Activated naive CD4-positive, alpha-beta T cell treated with anti-CD3 and anti-CD28 coated beads, Interleukin-2, amount 50 U/mL, for 72 hours (primary cell): Measurements from ENCODE around the gene PIGO. TPM values are rescaled to one million over a fixed set of nuclear protein-coding genes. Genes with fewer than 3 reads are reported as not detected.

Source experiments
- ATAC-seq, 2 donors: fragments of 150-1000 bp; cut with Tn5 transposase; 2 replicates each; pipeline ENCODE4 v1.10.0; 2021; ENCODE audit warnings: mild to moderate bottlenecking in 2 of 2, moderate library complexity in 2 of 2
- DNase-seq, 2 donors: peaks; one replicate each; pipeline ENCODE4 v3.0.0; 2021 to 2022; ENCODE audit warnings: low spot score in 2 of 2
- H3K27ac Mint-ChIP-seq, 2 donors: one replicate each; pipeline ENCODE4 v1.8.0; 2022; ENCODE audit warnings: mild to moderate bottlenecking in 2 of 2, mixed read lengths in 2 of 2
- H3K36me3 Mint-ChIP-seq, 2 donors: one replicate each; pipeline ENCODE4 v1.8.0; 2022; ENCODE audit warnings: mixed read lengths in 2 of 2
- H3K9me3 Mint-ChIP-seq, 2 donors: one replicate each; pipeline ENCODE4 v1.8.0; 2022; ENCODE audit warnings: mixed read lengths in 2 of 2
- total RNA-seq, 2 donors: library from RNA; stranded (reverse); gene quantifications; one replicate each; pipeline ENCODE4 v1.2.3, GENCODE V29; 2022

Gene PIGO
- total RNA-seq, 2 donors from 2014 or later = 13.0 to 20.3 TPM

GRCh38 chr9:35079426-35080341 is 16.7 kb downstream of the PIGO start, which contains the start of gene FANCG:
TSS of gene FANCG (minus strand) at chr9:35079942. CDS start at chr9:35079524, 418 bp downstream.
- Mint-ChIP-seq H3K9me3 (no peaks in the 10 kb centered on the region), H3K36me3 (peaks cover 40 to 47% of the 10 kb centered on the region in 2 donors), H3K27ac (peak within 1 kb of the TSS; percentile 99)
- peak; percentile 91 to 95 for ATAC-seq
- peak; percentile 77 to 92 for DNase-seq

GRCh38 chr9:35079041-35079425 is 17.4 kb downstream of the PIGO start:
- ATAC-seq (peak in 1 of 2 donors; percentile 21), DNase-seq (no peak)
- no peaks in the 10 kb centered on the region for H3K9me3 Mint-ChIP-seq
- H3K36me3 Mint-ChIP-seq = peaks cover 46 to 47% of the 10 kb centered on the region in 2 donors
- H3K27ac Mint-ChIP-seq = peak overlapping the region; percentile 92 to 99

DNA sequence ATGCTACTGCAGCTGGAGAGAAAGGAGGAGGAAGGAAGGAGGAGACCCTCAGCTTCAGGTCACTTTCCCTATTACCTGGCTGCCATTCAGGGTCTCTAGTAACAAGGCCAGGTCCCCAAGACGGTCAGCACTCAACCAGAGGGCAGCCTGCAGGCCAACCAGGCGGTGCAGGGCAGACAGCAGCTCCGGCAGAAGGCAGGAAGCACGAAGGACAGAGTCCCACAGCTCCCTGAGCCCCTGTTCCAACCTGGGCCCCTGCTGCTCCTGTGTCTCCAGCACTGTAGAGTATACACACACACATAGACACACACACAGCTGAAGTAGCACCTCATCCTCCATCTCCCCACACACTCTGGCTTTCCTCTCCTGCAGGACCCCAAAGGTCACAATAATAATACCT is 18.3 kb downstream of the PIGO start:
- DNase-seq (no peak), ATAC-seq (no peak)
- Mint-ChIP-seq H3K9me3 (no peaks in the 10 kb centered on the region), H3K36me3 (peaks cover 47 to 55% of the 10 kb centered on the region in 2 donors), H3K27ac (peak overlapping the region; percentile 92 to 99)

DNA sequence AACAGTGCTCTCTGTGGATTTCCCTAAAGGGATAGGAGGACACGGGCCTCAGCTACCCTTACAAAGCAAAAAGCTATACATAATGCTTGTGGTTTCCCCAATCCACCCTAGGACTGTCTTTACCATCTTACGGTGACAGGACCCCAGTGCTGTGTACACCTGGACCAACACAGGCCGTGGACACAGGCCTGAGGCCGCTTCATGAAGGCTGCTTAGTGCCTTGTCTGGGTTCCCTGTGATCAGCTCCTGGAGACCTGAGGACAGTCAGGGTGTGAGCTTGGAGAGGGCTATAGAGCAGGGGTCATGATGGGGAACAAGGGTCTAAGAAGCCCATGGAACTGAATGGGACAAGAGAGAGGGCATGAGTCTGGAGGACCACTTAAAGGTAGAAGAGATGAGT is 19.5 kb downstream of the PIGO start:
- H3K36me3 Mint-ChIP-seq = peaks cover 53 to 59% of the 10 kb centered on the region in 2 donors
- DNase-seq = no peak
- ATAC-seq = no peak
- no peak overlapping the region for H3K27ac Mint-ChIP-seq
- no peaks in the 10 kb centered on the region for H3K9me3 Mint-ChIP-seq

GRCh38 chr9:35075358-35075757 is 21.0 kb downstream of the PIGO start:
- no peaks in the 10 kb centered on the region for H3K9me3 Mint-ChIP-seq
- no peak for ATAC-seq
- no peak for DNase-seq
- H3K36me3 Mint-ChIP-seq = peaks cover 66 to 73% of the 10 kb centered on the region in 2 donors
- H3K27ac Mint-ChIP-seq = no peak overlapping the region

- Mint-ChIP-seq H3K36me3 (peaks cover 64 to 74% of the 10 kb centered on the region in 2 donors), H3K27ac (no peak overlapping the region), H3K9me3 (no peaks in the 10 kb centered on the region)
Observed at GRCh38 chr9:35074791-35075190, 21.6 kb downstream of the PIGO start.

GRCh38 chr9:35074141-35074540 is 22.2 kb downstream of the PIGO start:
- ATAC-seq = no peak
- no peak for DNase-seq
- Mint-ChIP-seq H3K36me3 (peaks cover 58 to 73% of the 10 kb centered on the region in 2 donors), H3K27ac (no peak overlapping the region), H3K9me3 (no peaks in the 10 kb centered on the region)

More at GRCh38 chr9:35074791-35075190, 21.6 kb downstream of the PIGO start:
- DNase-seq (no peak), ATAC-seq (no peak)

DNA sequence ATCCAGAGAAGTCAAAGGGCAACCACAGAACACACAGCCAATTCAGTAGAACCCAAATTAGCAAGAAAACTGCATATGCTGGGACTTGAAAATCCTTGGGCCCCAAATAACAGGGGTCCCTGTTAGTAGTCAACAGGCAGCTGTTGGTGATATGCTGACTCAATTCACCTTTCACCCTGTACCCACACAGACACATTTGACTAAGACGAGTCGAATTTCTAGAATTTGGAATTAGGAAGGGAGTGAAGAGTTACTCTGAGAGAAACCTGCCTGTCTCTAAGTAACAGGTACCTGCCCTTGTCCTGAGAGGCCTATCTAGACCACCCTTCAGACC is 23.1 kb downstream of the PIGO start:
- peaks cover 50 to 72% of the 10 kb centered on the region in 2 donors for H3K36me3 Mint-ChIP-seq
- DNase-seq (peak in 1 of 2 donors; percentile 19), ATAC-seq (peak in 1 of 2 donors; percentile 21)
- H3K27ac Mint-ChIP-seq = peak overlapping the region; percentile 94 to 97
- no peaks in the 10 kb centered on the region for H3K9me3 Mint-ChIP-seq

- Mint-ChIP-seq H3K9me3 (no peaks in the 10 kb centered on the region), H3K27ac (peak within 1 kb of the TSS; percentile 94 to 99), H3K36me3 (peaks cover 50 to 72% of the 10 kb centered on the region in 2 donors)
- peak; percentile 88 to 91 for ATAC-seq
- DNase-seq = peak; percentile 93 to 99
Observed at GRCh38 chr9:35072461-35073278, 23.7 kb downstream of the PIGO start, which contains the start of gene VCP. TSS of gene VCP (minus strand) at chr9:35072625. CDS start at chr9:35072353, 272 bp downstream.

GRCh38 chr9:35071814-35072460 is 24.5 kb downstream of the PIGO start:
- DNase-seq = peak; percentile 69 to 83
- H3K36me3 Mint-ChIP-seq = peaks cover 50 to 72% of the 10 kb centered on the region in 2 donors
- peak; percentile 66 to 68 for ATAC-seq
- H3K27ac Mint-ChIP-seq = peak overlapping the region; percentile 94 to 99
- no peaks in the 10 kb centered on the region for H3K9me3 Mint-ChIP-seq

DNA sequence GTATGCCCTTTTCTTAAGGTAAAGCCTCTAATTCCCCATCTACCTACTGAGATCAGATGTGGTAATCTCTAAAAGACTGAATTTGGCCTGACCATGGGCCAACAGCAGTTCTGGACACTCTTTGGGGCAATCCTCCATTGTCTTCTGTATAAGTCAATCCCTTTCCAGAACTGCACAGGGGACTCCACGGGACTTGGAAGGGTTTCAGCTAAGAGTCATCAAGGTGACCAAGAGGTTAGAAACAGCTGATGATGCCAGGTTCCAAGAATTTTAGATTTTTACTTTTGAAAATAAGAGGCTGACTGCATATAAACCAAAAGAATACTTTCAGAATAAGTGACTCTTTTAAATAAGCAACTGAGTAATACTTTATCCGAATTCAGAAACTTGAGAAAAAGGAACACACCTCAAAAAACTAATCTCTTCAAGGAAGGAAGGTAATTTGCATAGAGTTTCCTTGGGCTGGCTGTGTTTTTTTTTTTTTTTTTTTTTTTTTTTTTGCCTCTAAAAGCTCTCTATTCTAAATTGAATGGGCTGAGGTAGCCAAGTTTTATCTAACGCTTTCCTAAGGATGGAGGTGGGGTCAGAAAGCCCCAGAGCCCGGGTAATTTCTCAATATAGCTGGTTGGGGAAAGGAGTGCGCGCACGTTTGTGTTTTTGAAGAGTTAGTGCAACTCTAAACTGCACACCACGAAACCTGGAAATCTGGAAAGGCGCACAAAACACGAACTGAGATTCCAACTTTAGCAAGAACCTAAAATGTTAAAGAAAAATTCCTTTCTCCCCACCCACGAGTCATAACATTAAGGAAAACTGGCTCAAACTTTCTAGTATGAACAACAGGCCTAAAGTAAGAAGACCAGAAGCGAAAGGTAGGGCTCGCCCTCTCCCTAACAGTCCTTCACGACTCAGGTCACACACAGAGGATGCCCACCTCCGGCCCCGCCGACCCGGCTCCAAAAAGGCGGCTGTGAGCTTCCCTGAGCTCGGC is 25.3 kb downstream of the PIGO start:
- Mint-ChIP-seq H3K36me3 (peaks cover 52 to 73% of the 10 kb centered on the region in 2 donors), H3K27ac (peak overlapping the region; percentile 94 to 99), H3K9me3 (no peaks in the 10 kb centered on the region)
- ATAC-seq = no peak
- DNase-seq = no peak

GRCh38 chr9:35069020-35069419 is 27.4 kb downstream of the PIGO start:
- ATAC-seq (no peak), DNase-seq (no peak)
- peak overlapping the region in 1 of 2 donors; percentile 64 for H3K27ac Mint-ChIP-seq
- peaks cover 41 to 57% of the 10 kb centered on the region in 2 donors for H3K36me3 Mint-ChIP-seq
- H3K9me3 Mint-ChIP-seq = no peaks in the 10 kb centered on the region

GRCh38 chr9:35067056-35067455 is 29.3 kb downstream of the PIGO start:
- H3K27ac Mint-ChIP-seq = peak overlapping the region; percentile 64 to 92
- DNase-seq (no peak), ATAC-seq (no peak)
- no peaks in the 10 kb centered on the region for H3K9me3 Mint-ChIP-seq
- peaks cover 47 to 56% of the 10 kb centered on the region in 2 donors for H3K36me3 Mint-ChIP-seq

DNA sequence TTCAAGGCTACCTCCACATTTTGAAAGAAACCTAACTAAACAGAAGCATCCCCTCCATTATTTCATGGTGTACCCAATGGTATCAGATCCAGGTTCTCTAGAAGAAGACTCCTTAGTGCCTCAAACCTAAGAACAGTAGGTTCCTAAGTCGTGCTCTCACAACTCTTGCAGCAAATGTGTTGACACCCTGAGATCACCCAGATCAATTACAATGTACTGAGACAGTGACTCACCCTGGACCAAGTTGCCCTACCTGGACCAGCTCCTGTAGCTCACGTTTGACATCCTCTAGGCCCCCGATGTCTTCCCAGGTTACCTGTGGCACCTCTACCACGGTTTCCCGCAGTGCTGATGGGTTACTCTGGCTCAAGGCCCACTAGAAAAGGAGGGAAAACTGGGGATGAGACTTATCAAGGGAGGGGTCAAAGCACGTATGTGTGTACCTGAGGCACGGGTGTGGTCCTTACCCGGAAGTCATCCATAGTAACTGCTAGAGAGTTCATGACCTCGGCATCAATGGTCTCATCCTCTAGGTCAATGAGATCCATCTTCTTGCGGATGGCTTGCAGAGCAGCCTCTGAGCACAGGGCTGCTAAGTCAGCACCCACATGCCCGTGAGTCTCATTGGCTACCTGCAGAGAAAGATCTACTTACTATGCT is 35.7 kb downstream of the PIGO start:
- peaks cover 52 to 57% of the 10 kb centered on the region in 2 donors for H3K36me3 Mint-ChIP-seq
- H3K27ac Mint-ChIP-seq = peak overlapping the region in 1 of 2 donors; percentile 84
- ATAC-seq = no peak
- no peaks in the 10 kb centered on the region for H3K9me3 Mint-ChIP-seq
- DNase-seq = no peak

DNA sequence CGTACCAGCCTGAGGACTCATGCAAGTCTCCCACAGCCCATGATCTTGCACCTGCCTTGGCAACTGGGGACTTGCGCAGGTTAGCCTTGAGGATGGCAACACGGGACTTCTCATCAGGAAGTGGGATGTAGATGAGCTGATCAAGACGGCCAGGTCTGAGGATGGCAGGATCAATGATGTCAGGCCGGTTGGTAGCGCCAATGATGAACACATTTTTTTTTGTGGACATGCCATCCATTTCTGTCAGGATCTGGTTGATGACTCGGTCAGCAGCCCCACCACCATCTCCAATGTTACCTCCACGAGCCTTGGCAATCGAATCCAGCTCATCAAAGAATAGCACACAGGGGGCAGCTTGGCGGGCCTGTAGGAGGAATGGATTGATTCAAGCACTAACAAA is 37.0 kb downstream of the PIGO start:
- H3K9me3 Mint-ChIP-seq = no peaks in the 10 kb centered on the region
- ATAC-seq = no peak
- peak overlapping the region in 1 of 2 donors; percentile 84 for H3K27ac Mint-ChIP-seq
- H3K36me3 Mint-ChIP-seq = peaks cover 52 to 63% of the 10 kb centered on the region in 2 donors
- DNase-seq = no peak
